H1 (cell line): Measurements from ENCODE around the gene FHL2.

Experiments
- CTCF ChIP-seq, 3 experiments: IDR thresholded peaks; 1 replicate in 2 of 3; 2 replicates in 1 of 3; pipeline versions ENCODE4 v1.5.1 to v1.6.1; 2011; ENCODE audit warnings: low read length in 3 of 3, mild to moderate bottlenecking in 3 of 3, inconsistent platforms in 2 of 3, low read depth in 1 of 3, moderate library complexity in 1 of 3; ENCODE audit not compliant: insufficient read depth in 1 of 3; ENCODE audit errors: control extremely low read depth in 1 of 3
- SP1 ChIP-seq: IDR thresholded peaks from 2 replicates; pipeline ENCODE4 v1.6.1; 2011; ENCODE audit warnings: low read depth, low read length
- TAF1 ChIP-seq: IDR thresholded peaks from 2 replicates; pipeline ENCODE4 v1.6.1; 2011; ENCODE audit warnings: mild to moderate bottlenecking, low read depth, low read length

GRCh38 chr2:105445498-105445897, 46.6 kb upstream of the FHL2 start:
- TF ChIP-seq TAF1 (no peak), CTCF (IDR thresholded peaks at IDR 0.05; ENCODE audit: control extremely low read depth in 1 of 3, insufficient read depth in 1 of 3, low read depth in 1 of 3, low read length in 3 of 3) (no peak), SP1 (no peak)
